ACC112 (cell line): ENCODE results near the gene NDUFA5.

Experiments used
- H2AFZ ChIP-seq: fragments of 200-600 bp; sonication (generic); one replicate; pipeline ENCODE4 v1.6.0; 2017; ENCODE audit warnings: antibody characterized with exemption, low read length; ENCODE audit not compliant: unreplicated experiment
- H3K27ac ChIP-seq: fragments of 200-600 bp; sonication (generic); 2 replicates; pipeline ENCODE4 v1.5.1; 2014; ENCODE audit warnings: low read depth, mild to moderate bottlenecking, antibody characterized with exemption, low read length, moderate library complexity
- H3K27me3 ChIP-seq: fragments of 200-600 bp; sonication (generic); 2 replicates; pipeline ENCODE4 v1.6.1; 2014; ENCODE audit warnings: mild to moderate bottlenecking, antibody characterized with exemption, low read length, moderate library complexity, mixed read lengths; ENCODE audit not compliant: insufficient read depth
- H3K36me3 ChIP-seq: fragments of 200-600 bp; sonication (generic); 2 replicates; pipeline ENCODE4 v1.6.1; 2016; ENCODE audit warnings: mild to moderate bottlenecking, antibody characterized with exemption, low read length, moderate library complexity, mixed read lengths; ENCODE audit not compliant: insufficient read depth
- H3K4me1 ChIP-seq: fragments of 200-600 bp; sonication (generic); one replicate; pipeline ENCODE4 v1.6.1; 2016; ENCODE audit warnings: low read length, mixed read lengths; ENCODE audit not compliant: insufficient read depth, unreplicated experiment, control insufficient read depth
- H3K4me3 ChIP-seq: fragments of 200-600 bp; sonication (generic); 2 replicates; pipeline ENCODE4 v1.5.1; 2014; ENCODE audit warnings: mild to moderate bottlenecking, low read depth, low read length
- H3K79me2 ChIP-seq: fragments of 200-600 bp; sonication (generic); one replicate; pipeline ENCODE4 v1.6.0; 2016; ENCODE audit warnings: low read length; ENCODE audit not compliant: control insufficient read depth, unreplicated experiment, insufficient read depth

Gene NDUFA5

GRCh38 chr7:123505221-123505620, 52.4 kb downstream of the NDUFA5 start:
- Histone ChIP-seq H3K79me2 (no peaks in the 10 kb centered on the region), H3K4me1 (no peaks in the 10 kb centered on the region), H3K27ac (no peak overlapping the region), H2AFZ (no peak overlapping the region), H3K27me3 (0 out of 2 replicates have a peak, but pooled peaks cover 2% of the 10 kb centered on the region), H3K36me3 (no peaks in the 10 kb centered on the region), H3K4me3 (no peak overlapping the region)

DNA sequence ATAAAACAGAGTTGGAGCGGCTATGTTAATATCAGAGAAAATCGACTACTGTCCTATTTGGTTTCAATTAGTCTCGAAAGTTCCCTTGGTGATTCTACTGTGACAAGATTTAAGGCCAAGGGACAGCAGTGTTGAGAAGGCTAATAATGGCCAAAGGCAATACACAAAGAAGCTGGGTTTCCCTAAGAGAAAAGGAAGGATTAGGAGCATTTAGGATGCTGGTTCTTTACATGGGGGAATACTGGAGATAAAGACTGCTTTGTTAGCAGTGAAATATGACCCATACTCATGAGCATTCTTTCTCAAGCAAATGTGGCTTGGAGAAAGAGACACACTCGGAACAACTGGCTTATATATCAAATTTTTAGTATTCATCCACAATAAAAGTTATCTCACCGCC, 55.4 kb downstream of the NDUFA5 start:
- Histone ChIP-seq H3K79me2 (no peaks in the 10 kb centered on the region), H3K27me3 (0 out of 2 replicates have a peak, but pooled peaks cover 2% of the 10 kb centered on the region), H3K36me3 (no peaks in the 10 kb centered on the region), H3K4me1 (no peaks in the 10 kb centered on the region), H3K4me3 (no peak overlapping the region), H2AFZ (no peak overlapping the region), H3K27ac (no peak overlapping the region)

DNA sequence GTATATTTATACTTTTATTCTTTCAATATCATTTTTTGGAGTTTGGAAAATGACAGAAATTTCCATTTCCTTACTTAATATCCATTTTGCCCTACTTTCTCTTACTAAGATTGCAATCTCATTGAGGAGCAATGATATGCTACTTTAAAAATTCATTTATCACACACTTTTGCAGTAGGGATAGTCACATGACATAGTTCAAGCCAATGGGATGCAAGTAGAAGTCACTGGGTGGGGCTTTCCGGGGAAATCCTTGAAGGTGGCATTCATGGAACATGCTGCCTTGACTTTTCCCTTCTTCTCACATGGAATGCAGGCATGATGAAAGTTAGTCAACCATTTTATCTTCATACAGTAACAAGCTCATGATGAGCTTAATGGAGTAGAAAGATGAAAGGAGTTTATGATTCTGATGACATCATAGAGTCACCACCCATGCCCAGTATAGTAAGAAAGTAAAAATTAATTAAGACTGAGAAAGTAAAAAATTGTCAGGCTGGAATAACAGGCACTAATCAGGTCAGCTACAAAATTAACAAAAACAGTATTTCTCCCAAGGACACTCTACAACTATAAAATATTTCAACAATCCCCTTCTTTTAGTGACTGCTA, 56.6 kb downstream of the NDUFA5 start:
- Histone ChIP-seq H3K4me3 (no peak overlapping the region), H3K27me3 (0 out of 2 replicates have a peak, but pooled peaks cover 2% of the 10 kb centered on the region), H2AFZ (no peak overlapping the region), H3K79me2 (no peaks in the 10 kb centered on the region), H3K4me1 (no peaks in the 10 kb centered on the region), H3K27ac (no peak overlapping the region), H3K36me3 (no peaks in the 10 kb centered on the region)

DNA sequence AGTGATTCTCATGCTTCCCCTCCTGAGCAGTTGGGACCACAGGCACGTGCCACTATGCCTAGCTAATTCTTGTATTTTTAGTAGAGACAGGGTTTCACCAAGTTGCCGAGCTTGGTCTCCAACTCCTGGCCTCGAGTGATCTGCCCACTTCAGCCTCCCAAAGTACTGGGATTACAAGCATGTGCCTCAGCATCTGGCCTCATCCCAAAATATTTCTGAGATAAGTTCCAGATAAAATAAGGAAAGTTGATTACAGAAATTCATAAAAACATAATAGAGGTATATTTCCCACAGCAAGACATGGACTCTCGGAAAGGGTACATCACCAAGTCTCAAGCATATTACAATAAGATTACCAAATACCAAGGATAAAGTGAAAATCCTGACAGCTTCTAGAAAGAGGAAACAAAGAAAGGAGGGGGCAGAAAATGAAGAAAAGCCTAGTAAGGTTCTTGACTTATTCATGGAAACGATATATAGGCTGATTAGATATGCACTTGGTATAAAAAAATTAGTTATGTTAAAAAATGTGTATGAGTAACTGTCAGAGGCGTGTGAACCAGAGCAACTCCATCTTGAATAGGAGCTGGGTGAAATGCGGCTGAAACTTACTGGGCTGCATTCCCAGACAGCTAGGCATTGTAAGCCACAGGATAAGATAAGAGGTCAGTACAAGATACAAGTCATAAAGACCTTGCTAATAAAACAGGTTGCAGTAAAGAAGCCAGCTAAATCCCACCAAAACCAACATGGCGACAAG, 58.2 kb downstream of the NDUFA5 start:
- Histone ChIP-seq H3K27ac (no peak overlapping the region), H3K79me2 (no peaks in the 10 kb centered on the region), H2AFZ (no peak overlapping the region), H3K4me3 (no peak overlapping the region), H3K27me3 (0 out of 2 replicates have a peak, but pooled peaks cover 2% of the 10 kb centered on the region), H3K4me1 (no peaks in the 10 kb centered on the region), H3K36me3 (no peaks in the 10 kb centered on the region)

DNA sequence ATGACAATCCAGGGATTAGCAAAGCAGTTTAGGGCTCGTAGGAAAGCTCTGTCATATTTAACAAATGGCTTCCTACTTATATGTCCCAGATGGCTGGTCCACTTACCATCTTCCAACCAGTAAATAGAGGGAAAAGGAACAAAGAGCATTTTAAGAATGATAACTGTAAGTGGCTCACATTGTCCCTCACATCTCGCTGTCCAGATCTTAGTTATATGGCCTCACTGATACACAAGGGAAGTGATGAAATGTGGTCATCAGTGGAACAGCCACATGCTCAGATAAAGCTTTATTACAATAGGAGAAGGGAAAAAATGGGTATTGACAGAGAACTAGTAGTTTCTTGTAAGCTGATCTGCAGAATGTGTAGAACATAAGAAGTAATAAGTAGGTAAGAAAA, 59.0 kb downstream of the NDUFA5 start:
- Histone ChIP-seq H3K4me1 (no peaks in the 10 kb centered on the region), H3K4me3 (no peak overlapping the region), H3K36me3 (no peaks in the 10 kb centered on the region), H2AFZ (no peak overlapping the region), H3K27ac (no peak overlapping the region), H3K27me3 (0 out of 2 replicates have a peak, but pooled peaks cover 2% of the 10 kb centered on the region), H3K79me2 (no peaks in the 10 kb centered on the region)

DNA sequence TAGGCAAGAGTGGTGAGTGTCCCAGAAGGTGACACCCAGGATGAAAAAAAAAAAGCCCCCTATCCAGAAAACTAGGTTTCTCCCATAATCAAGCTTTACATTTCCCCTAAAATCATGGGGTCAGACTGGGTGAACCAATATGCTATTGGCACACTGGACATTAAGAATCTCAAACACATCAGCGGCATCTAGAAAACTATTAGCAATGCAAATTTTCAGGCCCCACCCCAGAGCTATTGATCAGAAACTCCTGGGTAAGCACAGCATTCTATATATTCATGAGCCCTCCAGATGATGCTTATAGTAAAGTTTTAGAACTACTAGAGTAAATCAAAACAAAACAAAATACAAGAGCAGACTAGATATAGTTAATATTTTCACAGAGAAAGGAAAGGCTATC, 59.6 kb downstream of the NDUFA5 start:
- Histone ChIP-seq H3K4me1 (no peaks in the 10 kb centered on the region), H3K27me3 (0 out of 2 replicates have a peak, but pooled peaks cover 2% of the 10 kb centered on the region), H3K36me3 (no peaks in the 10 kb centered on the region), H2AFZ (no peak overlapping the region), H3K79me2 (no peaks in the 10 kb centered on the region), H3K4me3 (no peak overlapping the region), H3K27ac (no peak overlapping the region)

DNA sequence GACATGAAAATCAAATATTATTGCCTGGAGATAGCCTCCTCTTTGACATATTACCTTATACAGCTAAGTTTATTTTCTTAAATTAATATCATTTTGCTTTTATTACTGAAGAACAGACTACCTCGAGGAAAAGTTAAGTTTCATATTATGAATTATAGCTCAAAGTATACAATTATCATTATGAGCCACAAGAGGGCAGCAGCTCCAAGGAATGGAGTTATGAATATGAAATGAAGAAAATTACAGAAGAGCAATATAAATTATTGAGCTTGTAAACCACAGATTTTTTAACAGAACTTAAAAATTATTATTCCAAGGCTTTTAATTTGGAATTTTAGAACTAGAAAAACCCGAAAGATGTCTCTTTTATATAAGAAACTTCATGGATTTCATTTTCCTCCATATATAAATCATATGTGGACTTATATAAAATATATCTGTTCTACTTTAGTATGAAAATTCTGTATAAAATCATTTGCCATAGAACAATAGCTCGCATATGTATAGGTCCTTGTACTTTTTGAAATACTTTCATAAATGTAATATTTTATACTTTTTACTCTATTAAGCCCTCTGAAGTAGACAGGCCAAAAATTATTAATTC, 63.3 kb downstream of the NDUFA5 start:
- no peaks in the 10 kb centered on the region for H3K27me3 ChIP-seq
- no peak overlapping the region for H3K4me3 ChIP-seq
- H3K4me1 ChIP-seq, result no peaks in the 10 kb centered on the region
- H3K27ac ChIP-seq, result no peak overlapping the region
- H2AFZ ChIP-seq, result no peak overlapping the region
- no peaks in the 10 kb centered on the region for H3K79me2 ChIP-seq
- H3K36me3 ChIP-seq, result no peaks in the 10 kb centered on the region

DNA sequence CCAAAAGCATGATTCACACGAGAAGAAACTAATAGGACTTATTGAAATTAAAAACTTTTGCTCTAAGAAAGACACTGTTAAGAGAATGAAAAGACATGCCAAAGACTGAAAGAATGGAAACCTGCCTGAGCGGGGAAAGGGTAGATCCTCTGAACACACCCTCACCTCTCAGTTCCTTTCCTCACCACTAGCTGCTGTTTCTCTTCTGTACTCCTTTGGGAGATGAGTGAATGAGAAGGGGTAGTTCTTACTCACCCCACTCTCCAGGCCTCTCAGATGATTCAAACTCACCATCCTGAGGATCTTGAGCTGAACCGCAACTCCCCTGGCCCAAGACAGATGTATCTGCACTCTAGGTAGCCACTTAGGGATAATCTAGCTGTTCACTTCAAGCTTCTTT, 65.1 kb downstream of the NDUFA5 start:
- Histone ChIP-seq H2AFZ (peak overlapping the region; percentile 12), H3K27ac (no peak overlapping the region), H3K4me1 (no peaks in the 10 kb centered on the region), H3K36me3 (no peaks in the 10 kb centered on the region), H3K79me2 (no peaks in the 10 kb centered on the region), H3K27me3 (no peaks in the 10 kb centered on the region), H3K4me3 (no peak overlapping the region)
